ENCODE results near the gene SPATA6.

Gene SPATA6

DNA sequence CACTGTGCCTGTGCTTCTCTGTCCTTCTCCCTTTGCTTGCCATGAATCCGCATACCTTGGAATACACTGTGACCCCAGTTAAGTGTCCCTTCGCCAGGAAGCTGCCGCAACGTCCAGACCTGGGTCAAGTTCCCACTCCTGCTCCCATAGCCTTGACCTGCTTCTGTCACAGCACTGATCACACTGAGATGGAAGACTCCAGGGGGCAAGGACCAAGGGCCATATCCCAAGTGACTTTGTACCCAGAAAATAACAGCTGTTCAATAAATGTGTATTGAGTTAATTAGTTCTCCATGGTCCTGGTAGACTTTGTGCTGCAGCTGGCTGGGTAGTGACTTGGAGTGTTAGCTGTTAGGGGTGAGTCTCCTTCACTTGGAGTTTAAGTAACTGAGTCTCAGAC, 223.6 kb downstream of the SPATA6 start:
- no peak for DNase-seq

GRCh38 chr1:48246727-48247126, 225.3 kb downstream of the SPATA6 start:
- no peak for DNase-seq

All from activated CD8-positive, alpha-beta memory T cell treated with anti-CD3 and anti-CD28 coated beads for 24 hours (primary cell).